ENCODE measurements around the gene DDX46.

GRCh38 chr5:134798468-134798867 lies 39.9 kb downstream of the DDX46 start:
- no peak for TF ChIP-seq EZH2 (IDR thresholded peaks at IDR 0.05; ENCODE audit: borderline replicate concordance, low read depth, low read length, poor library complexity, severe bottlenecking)
- TF ChIP-seq CTCF (conservative IDR thresholded peaks at IDR 0.05; ENCODE audit: low read depth, low read length) = no peak

Data from A673 (cell line).